SH-SY5Y (cell line): ENCODE measurements around the gene CHST14.

Experiments used
- GATA2 ChIP-seq: IDR thresholded peaks from 2 replicates; pipeline ENCODE4 v1.6.1; 2011; ENCODE audit warnings: mild to moderate bottlenecking, low read depth, low read length
- GATA3 ChIP-seq: IDR thresholded peaks from 2 replicates; pipeline ENCODE4 v1.6.1; 2011; ENCODE audit warnings: low read depth, mild to moderate bottlenecking, low read length, moderate library complexity

- TF ChIP-seq GATA2 (no peak), GATA3 (no peak)
Observed at GRCh38 chr15:40429068-40429710, 41.6 kb upstream of the CHST14 start.
